ENCODE data around the gene MADD. TPM values are rescaled to one million over a fixed set of nuclear protein-coding genes. Genes with fewer than 3 reads are reported as not detected.

The MADD gene
- polyA plus RNA-seq, 1 donor from 2014 or later = 66.9 TPM

GRCh38 chr11:47274495-47275235, 4.7 kb downstream of the MADD start:
- no peak overlapping the region for H3K27ac ChIP-seq (ENCODE audit: low read length)
- TF ChIP-seq CTCF (IDR thresholded peaks at IDR 0.05; ENCODE audit: poor library complexity, severe bottlenecking) (no peak), TAF1 (IDR thresholded peaks at IDR 0.05; ENCODE audit: low read depth) (no peak), REST (IDR thresholded peaks at IDR 0.05; ENCODE audit: borderline replicate concordance) (no peak), EP300 (conservative IDR thresholded peaks at IDR 0.05; ENCODE audit: poor library complexity, severe bottlenecking) (no peak), RAD21 (conservative IDR thresholded peaks at IDR 0.05) (no peak)
- H3K9me2 ChIP-seq (ENCODE audit: insufficient read depth, low read length) = no peaks in the 10 kb centered on the region
- peaks cover 3% of the 10 kb centered on the region for H4K20me1 ChIP-seq (ENCODE audit: insufficient read depth)
- H3K36me3 ChIP-seq (ENCODE audit: insufficient read depth, low read length) = peaks cover 7% of the 10 kb centered on the region
- H3K9me3 ChIP-seq (ENCODE audit: low read length) = no peaks in the 10 kb centered on the region
- no peak overlapping the region for H3K9ac ChIP-seq (ENCODE audit: low read length)
- peaks cover 40% of the 10 kb centered on the region for H3K79me2 ChIP-seq (replicated peaks; ENCODE audit: insufficient read depth, low read length)
- H3F3A ChIP-seq (ENCODE audit: insufficient read depth, low read length, poor library complexity, severe bottlenecking) = no peaks in the 10 kb centered on the region
- H3K27me3 ChIP-seq (ENCODE audit: insufficient read depth, low read depth, low read length) = no peaks in the 10 kb centered on the region
- no peak overlapping the region for H2AFZ ChIP-seq (ENCODE audit: low read depth, low read length)
- H3K4me2 ChIP-seq (ENCODE audit: low read length) = no peak overlapping the region
- no peak overlapping the region for H3K4me3 ChIP-seq (ENCODE audit: low read length)

- Histone ChIP-seq H3K9me2 (ENCODE audit: insufficient read depth, low read length) (no peaks in the 10 kb centered on the region), H2AFZ (ENCODE audit: low read depth, low read length) (no peak overlapping the region), H3K36me3 (ENCODE audit: insufficient read depth, low read length) (peaks cover 7% of the 10 kb centered on the region), H3F3A (ENCODE audit: insufficient read depth, low read length, poor library complexity, severe bottlenecking) (no peaks in the 10 kb centered on the region), H3K27me3 (ENCODE audit: insufficient read depth, low read depth, low read length) (no peaks in the 10 kb centered on the region), H3K4me2 (ENCODE audit: low read length) (no peak overlapping the region), H3K27ac (ENCODE audit: low read length) (no peak overlapping the region), H3K4me3 (ENCODE audit: low read length) (no peak overlapping the region), H3K9ac (ENCODE audit: low read length) (no peak overlapping the region), H3K79me2 (replicated peaks; ENCODE audit: insufficient read depth, low read length) (peaks cover 27% of the 10 kb centered on the region), H4K20me1 (ENCODE audit: insufficient read depth) (peaks cover 3% of the 10 kb centered on the region), H3K9me3 (ENCODE audit: low read length) (no peaks in the 10 kb centered on the region)
- TF ChIP-seq RAD21 (conservative IDR thresholded peaks at IDR 0.05) (no peak), SMC3 (conservative IDR thresholded peaks at IDR 0.05; ENCODE audit: poor library complexity) (no peak), MXI1 (conservative IDR thresholded peaks at IDR 0.05; ENCODE audit: poor library complexity, severe bottlenecking) (no peak), CTCF (IDR thresholded peaks at IDR 0.05; ENCODE audit: poor library complexity, severe bottlenecking) (no peak), REST (IDR thresholded peaks at IDR 0.05; ENCODE audit: borderline replicate concordance) (no peak), TAF1 (IDR thresholded peaks at IDR 0.05; ENCODE audit: low read depth) (no peak), EP300 (conservative IDR thresholded peaks at IDR 0.05; ENCODE audit: poor library complexity, severe bottlenecking) (no peak), POLR2AphosphoS5 (IDR thresholded peaks at IDR 0.05) (no peak), EZH2 (IDR thresholded peaks at IDR 0.05; ENCODE audit: borderline replicate concordance, insufficient read depth, low read length, poor library complexity, severe bottlenecking) (no peak)
These were observed 7.0 kb downstream of the MADD start for GRCh38 chr11:47276923-47277322.
